HCT116 (cell line): ENCODE measurements around the gene GPC5. TPM values are rescaled to one million over a fixed set of nuclear protein-coding genes. Genes with fewer than 3 reads are reported as not detected.

Source experiments
- ATAC-seq: fragments of 200-7000 bp; cut with Tn5 transposase; 2 replicates; pipeline ENCODE4 v1.9.1; 2020; ENCODE audit warnings: mild to moderate bottlenecking, moderate library complexity
- BruUV-seq: library from RNA; stranded (reverse); fragments of 400-500 nt; replicated peaks from 2 replicates; lab custom pipeline; 2021; lab: Mats Ljungman, UMichigan
- CTCF ChIA-PET: fragments of 300-600 bp; sonication (Branson Sonifier 250); formaldehyde crosslinking; loops from one replicate; lab custom pipeline; 2021; ENCODE audit warnings: antibody characterized with exemption; lab: Charles Lee
- POLR2A ChIA-PET: fragments of 300-600, 350-600 bp; sonication (Branson Sonifier 250); formaldehyde crosslinking; loops from one replicate; lab custom pipeline; 2021; ENCODE audit warnings: antibody characterized with exemption; lab: Charles Lee
- RAD21 ChIA-PET, 2 experiments: fragments of 300-600 bp; sonication (Branson Sonifier 250); formaldehyde crosslinking; loops; one replicate each; lab custom pipeline; 2023; ENCODE audit warnings: low total read pairs in 2 of 2; ENCODE audit not compliant: uncharacterized antibody in 2 of 2, unreplicated experiment in 2 of 2, low non-redundant PET in 1 of 2; lab: Charles Lee
- DNase-seq: peaks from one replicate; pipeline ENCODE4 v3.0.0-alpha.2; 2010; ENCODE audit warnings: low read depth, low spot score
- H2AFZ ChIP-seq: fragments of 200-600 bp; shearing (Covaris generic), sonication (generic); 2 replicates; pipeline ENCODE4 v1.6.1; 2017; ENCODE audit warnings: low read depth, mixed run types, mixed read lengths, antibody characterized with exemption, low read length; ENCODE audit not compliant: poor library complexity, severe bottlenecking
- H3K27ac ChIP-seq: 2 replicates; pipeline ENCODE4 v1.5.1; 2012; ENCODE audit warnings: low read depth, low read length
- H3K27me3 ChIP-seq: fragments of 200-600 bp; sonication (generic); 2 replicates; pipeline ENCODE4 v1.6.1; 2016; ENCODE audit warnings: mixed run types, low read length, mixed read lengths; ENCODE audit not compliant: insufficient read depth
- H3K36me3 ChIP-seq, 2 experiments: fragments of 200-500 bp in 1 of 2; fragments of 200-600 bp in 1 of 2; sonication (Bioruptor generic) in 1 of 2; sonication (generic) in 1 of 2; 2 replicates each; pipeline versions ENCODE4 v1.5.1 to v1.6.1; 2014 to 2016; ENCODE audit warnings: low read length in 2 of 2, inconsistent platforms in 1 of 2, mixed read lengths in 1 of 2, mixed run types in 1 of 2; ENCODE audit not compliant: insufficient read depth in 2 of 2, control insufficient read depth in 1 of 2
- H3K4me1 ChIP-seq, 2 experiments: fragments of 200-600 bp in 1 of 2; sonication (generic) in 1 of 2; 2 replicates each; pipeline versions ENCODE4 v1.5.1 to v1.6.1; 2012 to 2017; ENCODE audit warnings: low read length in 2 of 2, inconsistent platforms in 1 of 2, mild to moderate bottlenecking in 1 of 2, mixed read lengths in 1 of 2, mixed run types in 1 of 2, moderate library complexity in 1 of 2; ENCODE audit not compliant: insufficient read depth in 2 of 2, control insufficient read depth in 1 of 2
- H3K4me2 ChIP-seq: fragments of 200-600 bp; sonication (generic); 2 replicates; pipeline ENCODE4 v1.6.1; 2017; ENCODE audit warnings: mixed run types, low read length, mixed read lengths
- H3K4me3 ChIP-seq, 2 experiments: fragments of 200-600 bp in 1 of 2; sonication (generic) in 1 of 2; replicated peaks in 1 of 2; 2 replicates each; pipeline ENCODE4 v1.5.1; 2011 to 2016; ENCODE audit warnings: low read length in 2 of 2, control low read depth in 1 of 2, low read depth in 1 of 2, mild to moderate bottlenecking in 1 of 2, mixed read lengths in 1 of 2, mixed run types in 1 of 2
- H3K79me2 ChIP-seq: fragments of 200-600 bp; sonication (generic); 2 replicates; pipeline ENCODE4 v1.6.1; 2017; ENCODE audit warnings: mild to moderate bottlenecking, mixed run types, low read length, moderate library complexity, mixed read lengths; ENCODE audit not compliant: insufficient read depth
- H3K9ac ChIP-seq: fragments of 200-600 bp; sonication (generic); 2 replicates; pipeline ENCODE4 v1.6.1; 2016; ENCODE audit warnings: low read length, mixed read lengths
- H3K9me2 ChIP-seq: fragments of 200-600 bp; sonication (generic), shearing (Covaris generic); 2 replicates; pipeline ENCODE4 v1.6.1; 2017; ENCODE audit warnings: mixed run types, mild to moderate bottlenecking, moderate library complexity; ENCODE audit not compliant: insufficient read depth
- H3K9me3 ChIP-seq, 2 experiments: fragments of 200-500 bp in 1 of 2; fragments of 200-600 bp in 1 of 2; sonication (Bioruptor generic) in 1 of 2; sonication (generic) in 1 of 2; 2 replicates each; pipeline ENCODE4 v1.6.1; 2014 to 2017; ENCODE audit warnings: low read length in 2 of 2, mixed read lengths in 2 of 2, inconsistent platforms in 1 of 2, low read depth in 1 of 2, mild to moderate bottlenecking in 1 of 2, mixed run types in 1 of 2, moderate library complexity in 1 of 2; ENCODE audit not compliant: control insufficient read depth in 1 of 2, insufficient read depth in 1 of 2
- H4K20me1 ChIP-seq: fragments of 200-600 bp; sonication (generic), shearing (Covaris generic); 2 replicates; pipeline ENCODE4 v1.6.1; 2017; ENCODE audit warnings: mixed run types, mild to moderate bottlenecking, moderate library complexity; ENCODE audit not compliant: insufficient read depth
- CBX3 ChIP-seq: IDR thresholded peaks from 2 replicates; pipeline ENCODE4 v1.6.1; 2012; ENCODE audit warnings: low read depth
- CEBPB ChIP-seq: IDR thresholded peaks from 2 replicates; pipeline ENCODE4 v1.6.1; 2012; ENCODE audit warnings: low read depth
- CTCF ChIP-seq, 3 experiments: fragments of 200-600 bp in 1 of 3; sonication (generic) in 1 of 3; IDR thresholded peaks in 2 of 3; conservative IDR thresholded peaks in 1 of 3; 2 replicates each; pipeline ENCODE4 v1.5.1; 2012 to 2017; ENCODE audit warnings: low read depth in 2 of 3, low read length in 2 of 3, antibody characterized with exemption in 1 of 3, borderline replicate concordance in 1 of 3, control low read depth in 1 of 3, mild to moderate bottlenecking in 1 of 3, mixed read lengths in 1 of 3, mixed run types in 1 of 3, moderate library complexity in 1 of 3; ENCODE audit not compliant: insufficient read depth in 1 of 3
- EGR1 ChIP-seq: IDR thresholded peaks from 2 replicates; pipeline ENCODE4 v1.6.1; 2012; ENCODE audit warnings: low read depth
- EZH2 ChIP-seq: fragments of 200-600 bp; sonication (generic); IDR thresholded peaks from 2 replicates; pipeline ENCODE4 v1.6.1; 2017; ENCODE audit warnings: antibody characterized with exemption, mixed run types
- EZH2phosphoT487 ChIP-seq: fragments of 200-600 bp; IDR thresholded peaks from 2 replicates; pipeline ENCODE4 v1.6.1; 2018; ENCODE audit warnings: antibody characterized with exemption, borderline replicate concordance
- MAX ChIP-seq: IDR thresholded peaks from 2 replicates; pipeline ENCODE4 v1.6.1; 2012
- POLR2A ChIP-seq: IDR thresholded peaks from 2 replicates; pipeline ENCODE4 v1.7.0; 2011; ENCODE audit warnings: borderline replicate concordance; ENCODE audit not compliant: insufficient read depth, insufficient read length; ENCODE audit errors: extremely low read depth
- POLR2AphosphoS5 ChIP-seq: IDR thresholded peaks from 2 replicates; pipeline ENCODE4 v1.6.1; 2011; ENCODE audit warnings: mild to moderate bottlenecking, low read depth, low read length, moderate library complexity
- SIN3A ChIP-seq: IDR thresholded peaks from 2 replicates; pipeline ENCODE4 v1.6.1; 2012; ENCODE audit warnings: low read depth
- SP1 ChIP-seq: IDR thresholded peaks from 2 replicates; pipeline ENCODE4 v1.6.1; 2012; ENCODE audit warnings: low read depth
- SRF ChIP-seq: IDR thresholded peaks from 2 replicates; pipeline ENCODE4 v1.6.1; 2012; ENCODE audit warnings: low read depth
- ZBTB33 ChIP-seq: IDR thresholded peaks from 2 replicates; pipeline ENCODE4 v1.6.1; 2011; ENCODE audit warnings: mild to moderate bottlenecking, low read length, moderate library complexity; ENCODE audit not compliant: insufficient replicate concordance; ENCODE audit errors: extremely low read depth
- ZFX ChIP-seq: fragments of 450-650 bp; IDR thresholded peaks from 2 replicates; pipeline ENCODE4 v1.6.1; 2017
- ZNF274 ChIP-seq: fragments of 200-500 bp; sonication (Bioruptor generic); IDR thresholded peaks from 2 replicates; pipeline ENCODE4 v1.6.1; 2014; ENCODE audit warnings: mild to moderate bottlenecking, low read depth, low read length, inconsistent platforms
- intact Hi-C: fragments of 100-400 bp; cut with micrococcal nuclease; formaldehyde crosslinking; loops from 2 replicates; pipeline ENCODE4 v1.10.0; 2022
- total RNA-seq: library from RNA; stranded (reverse); gene quantifications from one replicate; pipeline ENCODE4 v1.2.1, GENCODE V29; 2021; ENCODE audit not compliant: unreplicated experiment

Gene GPC5
- total RNA-seq, 1 experiment from 2014 or later = not detected

- H3K79me2 ChIP-seq = no peaks in the 10 kb centered on the region
- H3K4me2 ChIP-seq = no peak overlapping the region
- no peaks in the 10 kb centered on the region for H3K27me3 ChIP-seq
- POLR2A ChIA-PET = no interaction called here
- RAD21 ChIA-PET = no interaction called here
- intact Hi-C loops = no loop called here
- no peak overlapping the region for H2AFZ ChIP-seq
- H3K27ac ChIP-seq = no peak overlapping the region
- H4K20me1 ChIP-seq = no peaks in the 10 kb centered on the region
- no peaks in the 10 kb centered on the region for H3K36me3 ChIP-seq
- H3K9me2 ChIP-seq = no peaks in the 10 kb centered on the region
- H3K9ac ChIP-seq = no peak overlapping the region
- no TSS peak for BruUV-seq
- H3K4me3 ChIP-seq = no peak overlapping the region
- ATAC-seq (no peak), DNase-seq (no peak)
- CTCF ChIA-PET = no interaction called here
- H3K4me1 ChIP-seq = no peaks in the 10 kb centered on the region
- peaks cover 0 to 9% of the 10 kb centered on the region in 2 experiments; a peak in 2 of 4 replicates for H3K9me3 ChIP-seq
- TF ChIP-seq EZH2phosphoT487 = no peak
- TF ChIP-seq EGR1 = no peak
- no peak for TF ChIP-seq EZH2
- no peak for TF ChIP-seq ZFX
- TF ChIP-seq CEBPB = no peak
- TF ChIP-seq ZBTB33 = no peak
- no peak for TF ChIP-seq SIN3A
Observed at GRCh38 chr13:92418818-92419412, 1020.5 kb downstream of the GPC5 start.

GRCh38 chr13:92429231-92429630, 1030.8 kb downstream of the GPC5 start:
- Histone ChIP-seq H3K36me3 (no peaks in the 10 kb centered on the region), H3K27me3 (no peaks in the 10 kb centered on the region)
- CTCF ChIA-PET = no interaction called here
- TF ChIP-seq CTCF (IDR thresholded peaks at IDR 0.05 in 2 of 3, conservative IDR thresholded peaks at IDR 0.05 in 1 of 3; ENCODE audit: borderline replicate concordance in 1 of 3, insufficient read depth in 1 of 3, low read depth in 2 of 3, low read length in 2 of 3) (no peak), CBX3 (no peak), EGR1 (no peak), POLR2A (no peak), SRF (no peak), EZH2phosphoT487 (no peak), ZNF274 (no peak), SP1 (no peak), POLR2AphosphoS5 (no peak), MAX (no peak)

More at GRCh38 chr13:92429231-92429630, 1030.8 kb downstream of the GPC5 start:
- POLR2A ChIA-PET = no interaction called here
- H3K27ac ChIP-seq = no peak overlapping the region
- H2AFZ ChIP-seq = no peak overlapping the region
- no peaks in the 10 kb centered on the region for H3K9me2 ChIP-seq
- peaks cover 13 to 18% of the 10 kb centered on the region in 2 experiments; a peak in 2 of 4 replicates for H3K9me3 ChIP-seq
- DNase-seq (no peak), ATAC-seq (no peak)
- H4K20me1 ChIP-seq = no peaks in the 10 kb centered on the region
- no TSS peak for BruUV-seq
- H3K4me1 ChIP-seq = no peaks in the 10 kb centered on the region
- H3K79me2 ChIP-seq = no peaks in the 10 kb centered on the region
- RAD21 ChIA-PET = no interaction called here
- intact Hi-C loops = no loop called here
- H3K4me2 ChIP-seq = no peak overlapping the region
- no peak overlapping the region for H3K9ac ChIP-seq
- no peak overlapping the region for H3K4me3 ChIP-seq
